Stimulated activated CD4-positive, alpha-beta T cell treated with anti-CD3 and anti-CD28 coated beads, Interleukin-1b, Interleukin-23, amount 100 ng/mL, for 48 hours (primary cell): ENCODE data around the gene CCR7.

Source experiments
- DNase-seq: peaks from one replicate; pipeline ENCODE4 v3.0.0-alpha.2; 2020

CCR7 gene

GRCh38 chr17:40511667-40512220 is 53.5 kb downstream of the CCR7 start:
- no peak for DNase-seq

GRCh38 chr17:40511136-40511535 is 54.1 kb downstream of the CCR7 start:
- no peak for DNase-seq

GRCh38 chr17:40510328-40510648 is 55.0 kb downstream of the CCR7 start:
- no peak for DNase-seq

DNA sequence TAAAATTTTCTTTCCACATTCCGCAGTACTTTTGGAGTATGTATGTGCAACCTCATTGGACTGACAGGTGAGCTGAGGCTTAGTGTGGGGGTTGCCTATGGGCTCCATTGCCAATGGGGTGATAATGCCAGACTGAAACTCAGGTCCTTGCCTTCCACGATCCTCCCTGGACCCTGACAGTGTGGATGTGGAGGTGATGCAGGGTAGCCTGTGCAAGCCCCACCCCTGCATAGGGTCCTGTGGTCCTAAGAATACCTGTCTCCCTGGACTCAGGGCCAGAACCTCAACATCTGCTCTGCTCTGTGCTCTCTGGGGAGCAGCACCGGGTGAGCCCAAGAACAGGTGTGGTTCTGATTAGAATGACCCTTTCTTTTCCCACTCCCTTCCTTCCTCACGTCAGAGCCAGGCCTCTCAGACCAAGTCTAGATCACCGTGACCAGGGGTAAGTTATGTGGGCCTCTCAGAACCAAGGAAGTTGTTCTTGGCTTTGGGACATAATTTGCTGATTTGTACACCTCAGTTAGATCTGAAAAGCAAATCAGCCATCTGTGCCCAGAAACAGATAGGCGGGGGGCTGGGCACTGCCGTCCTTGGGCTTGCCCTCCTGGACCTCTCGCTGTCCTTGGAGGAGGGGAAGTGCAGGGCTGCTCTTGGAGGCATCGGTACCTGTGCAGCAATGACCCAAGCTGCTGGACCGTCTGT is 55.5 kb downstream of the CCR7 start:
- DNase-seq, result no peak

- no peak for DNase-seq
Observed at GRCh38 chr17:40506786-40507185, 58.5 kb downstream of the CCR7 start.
